Daoy (cell line): ENCODE data around the gene DOK1. TPM values are rescaled to one million over a fixed set of nuclear protein-coding genes. Genes with fewer than 3 reads are reported as not detected.
"Not testable (repeated sequence)": the region's sequence is repeated elsewhere in the genome, so short reads cannot be mapped to it uniquely, and the experiment has no call there.

Experiments used
- DNase-seq: peaks from one replicate; pipeline ENCODE4 v3.0.0-alpha.2; 2015; ENCODE audit warnings: low read depth
- total RNA-seq: library from RNA; depleted of rRNA; stranded (reverse); fragments of >200 nt; shearing (Covaris generic); gene quantifications from 2 replicates; pipeline ENCODE4 v1.2.3, GENCODE V29; 2014

DOK1 gene
- total RNA-seq, 1 experiment from 2014 or later, result 20.6 TPM

DNA sequence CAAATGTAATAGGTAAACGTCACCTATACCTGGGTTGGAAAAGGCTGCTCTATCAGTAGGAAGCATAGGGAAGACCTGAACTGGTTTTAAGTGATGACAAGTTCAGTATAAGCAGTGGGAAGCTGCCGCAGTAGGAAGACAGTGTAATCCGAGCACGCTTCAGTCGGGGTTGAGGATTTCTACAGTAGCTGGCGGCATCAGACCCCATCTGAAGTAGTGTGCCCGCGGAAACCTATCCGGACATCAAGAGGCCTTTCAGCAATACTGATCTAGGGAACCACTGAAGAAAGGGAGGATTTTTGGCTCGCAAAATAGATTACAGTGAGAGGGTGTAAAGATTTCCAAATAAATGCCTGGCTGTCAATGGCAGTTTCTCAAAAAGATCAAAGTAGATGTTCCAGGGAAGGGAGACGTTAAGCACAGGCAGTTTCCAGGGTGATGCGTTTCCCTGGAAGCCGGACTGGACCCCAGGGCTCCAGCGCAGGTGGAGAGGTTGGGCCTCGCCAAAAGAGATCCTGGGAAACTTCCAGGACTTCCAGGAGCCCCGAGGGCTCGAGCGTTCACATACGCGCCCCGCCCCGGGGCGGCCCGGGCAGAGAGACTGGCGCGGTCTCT, 6.1 kb upstream of the DOK1 start:
- no peak for DNase-seq

DNA sequence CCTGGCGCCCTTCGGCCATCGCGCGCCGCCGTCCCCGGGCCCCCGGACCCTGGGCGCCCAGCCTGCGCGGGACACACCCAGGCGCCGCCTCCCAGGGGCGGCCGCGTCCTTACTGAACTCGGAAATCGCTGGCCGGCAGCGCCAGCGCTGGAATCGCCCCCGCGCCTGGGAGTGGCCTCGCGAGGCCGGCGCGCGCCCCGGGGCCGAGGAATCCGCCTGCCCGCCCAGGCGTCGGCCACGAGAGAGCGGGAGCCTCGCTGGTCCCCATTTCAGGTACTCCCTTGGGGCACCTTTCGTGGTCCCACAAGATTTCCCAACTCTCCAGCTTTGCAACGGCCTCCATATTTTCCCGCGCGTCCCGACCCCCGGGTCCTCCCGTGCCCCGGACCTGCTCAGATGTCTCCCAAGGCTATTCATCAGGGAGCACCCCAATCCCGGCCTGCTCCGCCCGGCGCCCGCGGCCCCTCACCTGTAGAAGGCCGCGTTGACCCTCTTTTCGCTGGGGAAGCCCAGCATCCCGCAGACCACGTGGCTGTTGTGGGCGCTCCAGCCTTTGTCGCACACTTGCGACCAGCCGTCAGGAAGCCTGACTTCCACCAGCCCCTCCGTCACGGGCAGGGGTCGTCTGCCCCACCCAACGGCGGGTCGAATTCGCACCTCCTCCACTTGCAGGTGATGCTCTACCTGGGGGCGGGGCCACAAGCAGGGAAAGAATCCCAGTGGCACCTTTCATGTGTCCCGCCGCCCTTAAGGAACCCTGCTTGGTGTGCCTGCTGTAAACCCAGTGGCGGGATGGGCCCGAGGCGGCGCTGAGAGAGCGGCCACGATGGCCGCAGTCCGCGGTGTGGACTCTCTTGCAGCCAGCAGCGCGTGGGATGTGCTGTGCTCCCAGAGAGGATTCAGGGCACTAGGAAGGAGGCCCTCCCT, 5.4 kb upstream of the DOK1 start:
- peak; percentile 73 for DNase-seq

DNA sequence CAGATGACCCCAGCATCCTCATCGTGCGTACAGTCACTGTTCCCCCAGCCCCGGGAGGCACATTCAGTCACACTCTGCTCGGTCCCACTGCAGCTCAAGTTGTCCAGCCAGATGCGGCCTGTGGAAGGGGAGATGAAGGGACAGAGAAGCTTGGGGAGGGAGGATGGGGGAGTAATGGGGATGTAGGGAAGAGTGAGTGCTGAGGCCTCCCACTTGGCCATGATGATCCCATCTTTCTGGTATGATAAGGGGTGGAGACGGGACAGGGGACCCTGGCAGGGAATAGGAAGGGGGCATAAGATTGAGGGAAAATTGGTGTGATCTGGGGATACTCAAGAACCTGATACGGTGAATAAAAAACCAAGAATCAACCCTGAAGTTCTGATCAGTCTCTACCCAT, 4.3 kb upstream of the DOK1 start:
- DNase-seq, result no peak

DNA sequence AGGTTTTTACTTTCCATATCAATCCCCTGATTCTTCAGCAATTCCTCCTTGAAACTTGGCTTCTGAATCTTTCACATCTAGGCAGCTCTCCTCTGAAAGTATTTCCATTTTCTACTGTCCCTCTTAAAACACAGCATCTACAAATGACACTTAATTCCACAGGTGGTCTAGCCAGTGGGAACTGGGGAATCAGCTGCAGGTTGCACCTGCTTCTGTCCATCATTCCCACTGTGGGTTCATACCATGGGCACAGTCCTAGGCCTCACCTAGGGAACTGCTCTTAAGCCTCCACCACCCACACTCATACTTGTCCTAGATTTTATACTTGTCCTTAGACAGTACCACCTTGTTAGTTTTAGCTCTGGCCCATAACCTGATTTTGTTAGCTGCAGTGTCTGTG, 3.0 kb upstream of the DOK1 start:
- no peak for DNase-seq

DNA sequence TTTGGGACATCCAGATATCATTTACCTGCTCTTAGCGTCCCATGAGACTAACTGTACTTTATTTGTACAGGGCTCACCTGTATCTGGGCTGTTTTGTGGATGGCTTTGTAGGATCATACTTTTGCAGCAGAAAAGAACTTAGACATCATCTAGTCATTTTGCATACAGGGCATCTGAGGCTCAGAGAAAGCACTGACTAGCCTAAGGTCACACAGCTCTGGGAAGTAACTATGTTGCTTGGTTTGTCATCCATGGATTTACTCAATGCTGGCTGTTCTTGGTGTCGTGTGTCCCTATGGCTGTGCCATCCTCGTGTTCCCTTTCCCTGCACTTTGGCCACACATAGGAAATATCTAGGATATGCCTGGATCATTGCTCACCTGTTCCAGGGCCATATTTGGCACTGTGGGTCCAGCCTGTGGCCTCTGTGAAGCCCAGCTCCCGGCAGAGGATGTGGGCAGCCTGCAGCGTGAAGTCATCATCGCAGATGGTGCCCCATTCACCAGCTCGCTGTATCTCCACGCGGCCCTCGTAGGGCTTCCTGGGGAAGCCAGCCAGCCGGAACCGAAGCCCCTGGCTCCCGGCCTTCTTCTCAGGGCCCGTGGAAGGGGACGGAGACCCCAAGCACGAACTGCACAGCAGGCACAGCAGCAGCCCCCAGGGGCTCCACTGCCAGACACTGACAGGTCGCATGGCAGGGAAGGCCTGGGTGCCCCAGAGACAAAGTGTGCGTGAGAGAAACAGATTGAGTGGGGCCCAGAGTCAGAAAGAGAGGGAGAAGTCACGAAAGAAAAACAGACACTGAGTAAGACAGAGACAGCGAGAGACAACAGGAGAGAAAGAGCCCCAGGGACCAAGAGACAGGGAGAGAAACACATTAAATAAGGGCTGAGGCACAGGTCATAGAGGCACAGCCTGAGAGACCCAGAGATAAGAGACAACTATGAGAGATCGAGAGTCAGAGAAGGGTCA, 2.3 kb upstream of the DOK1 start:
- DNase-seq, result peak; percentile 45

DNA sequence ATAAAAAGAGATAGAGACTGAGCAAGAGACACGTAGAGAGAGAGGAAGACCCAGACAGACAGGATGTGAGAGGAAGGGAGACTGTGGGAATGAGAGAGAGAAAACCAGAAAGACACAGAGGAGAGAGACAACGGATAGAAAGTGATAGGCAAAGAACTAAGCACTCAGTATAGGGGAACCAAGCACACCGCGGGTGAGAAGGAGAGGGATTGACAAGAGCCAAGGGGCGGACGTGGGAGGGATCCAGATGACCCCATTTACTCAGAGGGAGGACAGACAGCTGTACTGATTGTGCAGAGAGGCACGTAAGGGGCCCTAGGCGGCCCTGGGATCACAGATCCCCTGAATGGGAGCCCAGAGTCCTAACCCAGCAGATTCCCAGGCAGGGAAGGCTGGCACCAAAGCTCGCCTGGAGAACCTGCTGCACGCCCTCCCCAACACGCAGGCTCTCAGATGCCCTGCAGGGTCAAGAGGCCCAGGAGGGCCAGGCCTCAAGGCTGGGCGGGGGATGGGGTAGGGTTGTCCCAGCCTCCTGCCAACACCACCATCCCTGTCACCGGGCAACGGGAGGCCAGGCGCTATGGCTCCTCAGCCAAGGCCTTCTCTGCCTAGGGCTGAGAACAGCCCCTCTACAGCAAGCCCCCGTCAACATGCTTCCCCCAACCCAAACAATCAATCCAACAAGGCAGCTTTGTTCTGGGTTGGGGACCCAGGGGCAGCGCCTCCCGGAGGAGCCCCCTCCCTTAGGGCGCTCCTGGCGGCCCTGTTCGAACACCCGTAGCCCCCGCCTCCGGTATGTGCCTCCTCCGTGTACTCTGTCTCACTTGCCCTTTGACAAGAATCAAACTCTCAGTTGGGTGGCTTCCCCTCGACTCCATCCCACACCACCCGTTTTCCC, 1.4 kb upstream of the DOK1 start:
- peak; percentile 52 for DNase-seq

DNA sequence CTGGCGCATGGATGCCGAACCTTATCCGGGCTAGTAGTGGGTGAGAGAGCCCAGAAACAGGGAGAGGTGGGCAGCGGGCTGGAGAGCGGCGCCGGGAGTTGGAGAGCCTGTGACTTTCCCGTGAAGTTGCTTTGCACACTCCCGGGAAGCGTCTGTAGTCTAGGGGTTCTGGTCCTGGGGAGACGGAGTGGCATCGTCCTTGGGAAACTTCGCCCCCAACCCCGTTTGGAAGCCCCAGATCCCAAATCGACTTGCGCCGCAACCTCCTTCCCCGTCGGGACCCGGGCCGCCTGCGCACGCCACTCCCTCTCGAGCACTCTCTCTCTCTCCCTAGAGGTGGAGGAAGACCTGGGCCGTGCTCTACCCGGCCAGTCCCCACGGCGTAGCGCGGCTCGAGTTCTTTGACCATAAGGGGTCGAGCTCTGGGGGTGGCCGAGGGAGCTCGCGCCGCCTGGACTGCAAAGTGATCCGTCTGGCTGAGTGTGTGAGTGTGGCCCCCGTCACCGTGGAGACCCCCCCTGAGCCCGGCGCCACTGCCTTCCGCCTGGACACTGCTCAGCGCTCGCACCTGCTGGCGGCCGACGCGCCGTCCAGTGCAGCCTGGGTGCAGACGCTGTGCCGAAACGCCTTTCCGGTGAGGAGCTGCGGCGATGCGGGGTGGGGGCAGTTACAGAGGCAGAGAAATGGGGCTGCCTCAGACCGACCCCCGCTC, 456 bp downstream of the DOK1 start:
- DNase-seq, result peak; percentile 57

DNA sequence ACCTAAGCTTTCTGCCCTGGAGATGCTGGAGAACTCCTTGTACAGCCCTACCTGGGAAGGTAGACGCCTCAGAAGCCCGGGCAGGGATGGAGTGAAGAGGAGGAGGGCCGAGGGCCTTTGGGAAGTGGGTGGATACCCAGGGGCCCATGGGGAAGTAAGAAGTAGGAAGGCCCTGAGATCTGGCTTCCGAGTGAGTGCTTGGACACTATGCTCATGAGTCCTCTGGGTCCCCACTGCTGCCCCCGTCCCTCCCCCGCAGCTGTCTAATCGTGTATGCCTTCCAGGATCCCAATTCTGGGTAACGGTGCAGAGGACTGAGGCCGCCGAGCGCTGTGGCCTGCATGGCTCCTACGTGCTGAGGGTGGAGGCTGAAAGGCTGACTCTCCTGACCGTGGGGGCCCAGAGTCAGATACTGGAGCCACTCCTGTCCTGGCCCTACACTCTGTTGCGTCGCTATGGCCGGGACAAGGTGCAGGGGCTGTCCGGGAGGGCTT, 1.1 kb downstream of the DOK1 start:
- DNase-seq, result no peak

DNA sequence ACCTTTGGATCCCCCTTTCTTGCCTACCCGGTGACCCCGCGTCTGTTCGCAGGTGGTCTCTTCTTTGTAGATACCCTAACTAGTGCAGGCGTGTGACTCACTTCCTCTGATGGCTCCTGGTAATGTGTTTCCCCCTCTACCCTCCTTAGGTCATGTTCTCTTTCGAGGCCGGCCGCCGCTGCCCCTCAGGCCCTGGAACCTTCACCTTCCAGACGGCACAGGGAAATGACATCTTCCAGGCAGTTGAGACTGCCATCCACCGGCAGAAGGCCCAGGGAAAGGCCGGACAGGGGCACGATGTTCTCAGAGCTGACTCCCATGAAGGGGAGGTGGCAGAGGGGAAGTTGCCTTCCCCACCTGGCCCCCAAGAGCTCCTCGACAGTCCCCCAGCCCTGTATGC, 1.6 kb downstream of the DOK1 start:
- no peak for DNase-seq

DNA sequence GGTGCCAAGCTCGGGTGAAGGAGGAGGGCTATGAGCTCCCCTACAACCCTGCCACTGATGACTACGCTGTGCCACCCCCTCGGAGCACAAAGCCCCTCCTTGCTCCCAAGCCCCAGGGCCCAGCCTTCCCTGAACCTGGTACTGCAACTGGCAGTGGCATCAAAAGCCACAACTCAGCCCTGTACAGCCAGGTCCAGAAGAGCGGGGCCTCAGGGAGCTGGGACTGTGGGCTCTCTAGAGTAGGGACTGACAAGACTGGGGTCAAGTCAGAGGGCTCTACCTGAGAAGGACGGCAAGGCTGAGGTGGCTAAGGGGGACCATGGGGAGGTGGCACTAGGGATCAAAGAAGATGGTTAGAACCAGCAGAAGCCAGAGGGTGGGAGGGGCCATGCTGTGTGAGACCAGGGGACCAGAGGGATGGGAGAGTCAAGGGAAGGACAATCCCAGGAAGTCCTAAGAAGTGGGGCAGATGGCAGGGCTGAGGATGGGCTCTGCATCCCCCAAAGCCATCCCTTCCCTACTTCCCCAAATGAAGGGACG, 2.4 kb downstream of the DOK1 start:
- no peak for DNase-seq

DNA sequence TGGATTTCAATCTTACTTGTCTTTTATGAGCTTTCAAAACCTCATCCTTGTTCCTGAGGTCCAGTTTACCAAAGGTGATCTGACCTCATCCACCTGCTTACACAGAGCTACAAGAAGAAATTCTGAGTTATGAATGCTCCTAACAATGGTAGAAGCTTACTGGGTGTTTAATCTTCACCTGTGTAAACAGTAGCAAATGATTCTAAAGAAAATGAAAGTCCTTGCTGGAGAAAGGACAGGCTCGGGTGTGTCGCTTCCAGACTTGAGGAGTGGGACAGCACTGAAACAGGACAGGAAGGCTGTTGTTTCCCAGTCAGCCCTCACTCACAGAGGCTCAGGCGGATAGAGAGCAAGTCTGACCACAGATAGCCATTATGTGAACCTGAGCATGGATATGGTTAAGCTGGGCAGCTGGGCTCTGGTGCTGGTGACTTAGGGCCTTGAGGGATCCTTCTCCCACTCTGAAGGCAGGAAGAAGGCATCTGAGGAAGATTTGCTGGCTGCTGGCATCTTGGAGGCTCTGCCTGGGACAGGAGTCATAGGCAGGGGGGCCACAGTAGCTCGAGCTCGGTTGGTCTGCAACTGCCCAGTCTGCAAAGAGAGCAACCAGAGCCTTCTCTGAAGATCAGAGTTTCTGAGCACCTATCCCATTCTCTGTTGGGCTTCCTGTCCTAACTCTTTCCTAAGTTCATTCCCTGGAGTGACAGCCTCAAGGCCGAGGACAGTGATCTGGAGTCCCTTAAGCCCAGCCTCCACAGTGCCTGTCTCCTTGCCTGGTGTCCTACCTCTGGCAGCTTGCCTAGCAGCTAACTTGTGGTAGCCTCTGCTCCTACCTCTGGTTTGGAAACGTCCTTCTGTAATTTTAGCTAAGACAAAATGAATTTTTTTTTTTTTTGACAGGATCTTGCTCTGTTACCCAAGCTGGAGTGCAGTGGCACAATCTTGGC, 4.0 kb downstream of the DOK1 start:
- no peak for DNase-seq

DNA sequence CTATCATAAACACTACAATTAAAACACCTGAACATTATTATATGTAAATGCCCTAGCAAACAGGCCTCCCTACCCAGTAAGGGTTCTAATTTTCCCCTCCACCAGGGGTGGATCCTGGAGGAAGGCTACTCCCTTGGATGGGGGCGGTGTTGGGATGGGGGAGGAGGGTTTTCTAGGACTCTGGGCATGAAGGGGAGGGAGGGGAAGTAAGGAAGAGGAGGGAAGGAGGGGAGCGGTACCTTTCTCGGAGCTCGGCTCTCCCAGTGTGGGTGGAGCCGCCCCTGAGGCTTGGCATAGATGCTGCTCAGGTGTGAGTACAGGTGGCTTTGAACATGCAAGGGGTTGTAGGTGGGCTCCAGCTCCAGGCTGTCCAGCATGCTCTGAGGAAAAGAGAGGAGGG, 5.4 kb downstream of the DOK1 start:
- DNase-seq, result no peak

DNA sequence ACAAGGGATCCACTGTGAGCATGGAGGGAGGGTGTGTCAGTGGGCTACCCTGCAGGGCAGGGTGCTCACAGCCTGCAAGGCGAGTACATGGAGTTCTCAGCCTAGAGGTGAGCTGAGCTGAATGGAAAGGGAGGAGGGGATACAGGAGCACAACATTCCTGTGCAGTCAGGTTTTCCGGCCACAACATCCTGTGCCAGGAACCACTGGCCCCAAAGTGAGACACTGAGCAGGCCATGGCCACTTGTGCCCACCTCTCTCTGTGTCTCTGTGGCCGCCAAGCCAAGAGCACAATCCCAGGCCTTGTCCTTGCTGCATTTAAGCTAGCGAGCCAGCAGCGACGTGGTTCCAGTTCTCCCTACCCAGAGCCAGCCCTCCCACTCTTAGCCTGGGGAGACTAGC, 6.1 kb downstream of the DOK1 start:
- peak; percentile 74 for DNase-seq

DNA sequence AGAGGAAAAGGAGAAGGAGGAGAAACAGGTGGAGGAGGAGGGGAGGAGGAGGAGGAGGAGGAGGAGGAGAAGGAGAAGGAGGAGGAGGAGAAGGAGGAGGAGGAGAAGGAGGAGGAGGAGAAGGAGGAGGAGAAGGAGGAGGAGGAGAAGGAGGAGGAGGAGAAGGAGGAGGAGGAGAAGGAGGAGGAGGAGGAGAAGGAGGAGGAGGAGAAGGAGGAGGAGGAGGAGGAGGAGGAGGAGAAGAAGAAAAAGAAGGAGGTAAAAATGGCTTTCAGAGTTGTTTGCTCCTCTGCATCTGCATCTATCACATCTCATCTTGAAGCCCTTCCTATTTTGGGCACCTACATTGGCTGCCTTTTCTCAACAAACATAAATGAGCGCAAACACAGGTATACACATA, 6.5 kb downstream of the DOK1 start:
- DNase-seq, result not testable (repeated sequence)

DNA sequence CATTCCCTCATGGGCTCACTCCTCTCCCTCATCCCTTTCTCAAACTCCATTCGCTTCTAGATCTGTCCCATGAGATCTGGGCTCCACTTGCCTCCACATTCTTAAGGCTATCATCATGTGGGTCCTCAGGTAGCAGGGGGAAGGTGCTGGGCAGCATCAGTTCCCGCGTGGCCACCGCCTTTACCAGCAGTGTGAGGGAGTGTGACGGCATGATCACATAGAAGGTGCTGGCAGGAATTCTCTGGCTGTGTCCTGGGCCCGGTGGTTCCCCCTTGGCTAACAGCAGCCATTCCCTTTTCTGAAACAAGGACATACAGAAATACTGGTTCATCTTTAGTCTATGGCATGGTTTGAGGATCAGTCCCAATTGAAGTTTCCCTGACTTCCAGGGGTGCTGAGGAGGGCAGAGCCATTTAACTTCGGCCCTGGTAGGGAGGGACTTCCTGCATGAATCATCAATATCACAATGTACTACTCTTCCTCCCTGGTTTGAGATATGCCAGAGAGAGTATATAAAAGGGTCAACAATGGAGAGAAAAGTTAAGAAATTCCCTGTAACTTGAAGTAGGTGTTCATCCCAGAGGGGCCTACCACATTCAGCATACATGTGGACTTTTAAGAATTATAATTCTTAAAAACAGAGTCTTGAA, 7.7 kb downstream of the DOK1 start:
- no peak for DNase-seq

DNA sequence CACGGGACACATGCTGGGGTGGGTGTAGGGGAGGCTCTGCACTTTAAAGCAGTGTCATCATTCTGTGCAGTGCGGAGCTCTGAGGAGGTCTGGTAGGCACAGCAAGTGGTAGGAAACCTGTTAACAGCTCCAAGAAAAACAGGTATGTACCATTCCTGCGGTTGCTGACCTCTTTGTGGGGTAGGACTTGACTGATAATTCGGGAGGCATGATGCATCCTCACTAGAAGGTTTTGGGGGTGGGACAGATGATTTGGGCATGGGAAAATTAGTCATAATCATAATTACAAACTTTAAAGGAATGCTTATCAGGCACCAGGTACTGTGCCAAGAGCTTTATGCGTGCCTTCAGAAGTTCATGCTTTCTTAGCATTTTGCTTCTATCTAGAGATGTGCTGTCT, 9.7 kb downstream of the DOK1 start:
- peak; percentile 96 for DNase-seq

DNA sequence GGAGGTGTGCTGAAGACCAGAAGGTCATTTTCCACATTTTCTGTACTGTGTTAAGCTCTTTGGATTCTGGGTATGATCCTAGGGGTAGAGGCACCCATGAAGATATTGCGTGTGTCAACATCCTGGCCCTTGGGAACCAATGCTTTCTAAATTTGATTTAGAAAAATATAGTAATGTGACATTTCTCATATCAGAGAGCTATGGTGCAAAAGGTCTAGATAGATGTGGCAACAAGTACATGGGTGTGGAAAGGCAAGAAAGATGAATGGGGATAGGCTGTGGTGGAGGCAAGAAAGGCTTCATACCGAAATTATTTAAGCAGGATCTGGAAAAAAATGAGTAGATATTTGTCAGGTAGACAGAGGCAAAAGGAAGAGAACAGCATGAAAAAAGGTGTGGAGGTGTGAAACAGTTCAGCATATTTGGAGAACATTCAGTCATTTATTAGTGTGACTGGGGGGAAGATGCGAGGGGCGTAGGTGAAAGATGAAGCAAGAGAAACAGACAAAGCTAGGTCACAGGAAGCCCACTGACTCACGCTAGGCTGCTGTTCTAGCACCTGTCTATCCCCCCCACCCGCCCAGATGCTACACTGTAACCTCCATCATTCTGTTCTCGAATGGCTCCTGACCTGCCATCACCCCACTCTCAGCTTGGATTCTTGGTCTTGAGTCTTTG, 11.7 kb downstream of the DOK1 start:
- no peak for DNase-seq

DNA sequence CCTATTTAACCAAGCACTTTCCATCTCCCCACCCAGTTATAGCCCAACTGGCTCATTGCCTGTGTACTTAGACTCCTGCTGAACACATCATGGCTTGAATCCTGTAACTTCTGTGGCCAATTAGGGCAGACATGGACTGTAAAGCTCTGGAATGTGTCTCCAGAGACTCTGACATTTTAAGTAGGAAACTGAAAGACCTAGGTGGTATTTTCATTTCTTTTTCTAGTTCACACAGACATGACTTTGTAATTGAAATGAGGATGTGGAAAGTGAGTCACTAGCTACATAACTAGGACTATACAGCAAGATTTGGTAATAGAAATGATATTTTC, 12.2 kb downstream of the DOK1 start:
- peak; percentile 93 for DNase-seq
